Measurements from ENCODE around the gene FBL.
A peak's percentile ranks its signal among the peaks of the same experiment; 100 is the strongest.

Gene FBL

DNA sequence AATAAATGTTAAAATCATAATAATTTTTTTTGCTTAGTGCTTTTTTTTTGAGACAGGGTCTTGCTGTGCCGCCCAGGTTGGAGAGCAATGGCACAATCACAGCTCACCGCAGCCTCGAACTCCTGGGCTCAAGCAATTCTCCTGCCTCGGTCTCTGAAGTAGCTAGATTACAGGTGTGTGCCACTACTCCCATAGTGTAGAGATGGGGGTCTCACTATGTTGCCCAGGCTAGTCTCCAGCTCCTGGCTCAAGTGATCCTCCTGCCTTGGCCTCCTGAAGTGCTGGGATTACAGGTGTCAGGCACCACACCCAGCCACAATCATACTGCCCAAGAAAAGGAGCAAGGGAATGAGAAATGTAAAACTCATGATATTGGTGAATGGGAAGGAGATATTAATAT, 5.1 kb downstream of the FBL start:
- DNase-seq = no peak

DNA sequence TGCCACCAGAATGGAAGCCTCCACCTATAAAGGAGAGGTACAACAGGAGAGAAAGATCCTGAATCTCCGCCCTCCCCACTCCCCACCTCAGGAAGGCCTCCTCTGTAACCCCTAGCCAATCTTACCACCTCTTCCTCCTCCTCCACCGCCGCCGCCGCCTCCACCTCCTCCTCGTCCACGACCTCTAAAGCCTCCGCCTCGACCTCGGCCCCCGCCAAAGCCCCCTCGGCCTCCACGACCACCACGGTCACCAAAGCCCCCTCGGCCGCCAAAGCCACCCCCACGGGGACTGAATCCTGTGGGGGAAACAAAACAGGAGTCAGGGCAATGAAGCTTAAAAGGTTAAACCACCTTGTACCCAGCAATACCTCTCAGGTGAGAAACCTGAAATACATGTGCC, 5.7 kb downstream of the FBL start:
- DNase-seq = no peak

DNA sequence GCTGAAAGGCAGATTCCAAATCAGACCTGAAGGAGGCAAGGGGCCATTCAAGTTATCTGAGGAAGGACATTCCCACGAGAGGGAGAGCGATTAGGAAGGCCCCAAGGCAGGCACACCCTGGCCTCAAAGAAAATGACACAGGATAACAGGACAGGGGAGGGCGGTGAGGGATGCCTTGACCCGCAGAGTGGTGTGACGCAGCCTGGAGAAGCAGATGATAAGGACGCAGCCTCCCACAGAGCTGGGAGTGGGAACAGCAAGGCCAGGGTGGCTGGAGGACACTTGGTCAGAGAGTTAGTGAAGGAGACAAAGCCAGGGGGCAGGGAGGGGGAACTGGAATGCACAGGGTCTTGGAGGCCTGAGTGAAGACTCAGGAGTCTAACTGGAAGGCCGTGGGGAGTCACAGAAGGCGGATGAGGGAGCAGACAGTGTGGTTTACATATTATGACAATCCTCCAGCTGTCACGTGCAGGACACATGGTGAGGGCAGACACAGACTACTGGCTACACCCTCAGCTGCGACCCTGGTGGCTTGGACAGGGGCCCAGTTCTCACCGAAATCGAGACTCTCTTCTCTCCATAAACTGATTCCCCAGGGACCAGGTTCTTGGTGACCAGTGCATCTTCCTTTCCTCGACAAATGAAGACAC, 6.4 kb downstream of the FBL start:
- DNase-seq = no peak

DNA sequence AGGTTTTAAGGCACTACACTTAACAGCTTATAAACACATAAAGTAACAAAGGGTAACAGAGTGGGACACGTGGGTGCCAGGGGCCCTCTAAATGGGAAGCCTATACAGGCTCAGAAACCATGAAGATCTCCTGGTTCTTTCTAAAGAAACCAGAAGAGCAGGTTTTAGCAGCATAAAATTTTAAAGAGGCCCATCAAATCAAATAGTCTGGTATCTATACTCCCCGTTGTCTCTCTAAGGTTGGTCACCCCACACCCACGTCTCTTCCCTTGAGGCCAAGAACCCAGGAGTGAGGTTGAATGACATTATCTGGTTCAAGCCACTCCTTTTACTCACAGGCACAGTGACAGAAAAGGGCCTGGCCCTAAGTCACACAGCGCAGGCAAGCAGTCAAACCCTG, 7.6 kb downstream of the FBL start:
- no peak for DNase-seq

DNA sequence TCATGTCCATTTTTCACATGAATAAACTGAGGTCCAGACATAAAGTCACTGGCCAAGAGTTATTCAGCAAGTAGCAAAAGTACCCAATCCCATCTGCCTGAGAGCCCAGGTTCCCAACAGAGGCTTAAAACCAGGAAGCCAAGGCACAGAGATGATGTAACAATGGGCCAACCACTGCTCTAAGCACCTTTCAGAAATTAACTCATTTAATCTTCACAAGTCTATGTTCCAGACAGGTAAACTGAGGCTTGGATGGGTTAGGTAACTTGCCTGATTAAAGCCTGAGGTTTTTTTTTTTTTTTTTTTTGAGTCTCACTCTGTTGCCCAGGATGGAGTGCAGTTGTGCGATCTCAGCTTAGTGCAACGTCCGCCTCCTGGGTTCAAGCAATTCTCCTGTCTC, 8.2 kb downstream of the FBL start:
- no peak for DNase-seq

DNA sequence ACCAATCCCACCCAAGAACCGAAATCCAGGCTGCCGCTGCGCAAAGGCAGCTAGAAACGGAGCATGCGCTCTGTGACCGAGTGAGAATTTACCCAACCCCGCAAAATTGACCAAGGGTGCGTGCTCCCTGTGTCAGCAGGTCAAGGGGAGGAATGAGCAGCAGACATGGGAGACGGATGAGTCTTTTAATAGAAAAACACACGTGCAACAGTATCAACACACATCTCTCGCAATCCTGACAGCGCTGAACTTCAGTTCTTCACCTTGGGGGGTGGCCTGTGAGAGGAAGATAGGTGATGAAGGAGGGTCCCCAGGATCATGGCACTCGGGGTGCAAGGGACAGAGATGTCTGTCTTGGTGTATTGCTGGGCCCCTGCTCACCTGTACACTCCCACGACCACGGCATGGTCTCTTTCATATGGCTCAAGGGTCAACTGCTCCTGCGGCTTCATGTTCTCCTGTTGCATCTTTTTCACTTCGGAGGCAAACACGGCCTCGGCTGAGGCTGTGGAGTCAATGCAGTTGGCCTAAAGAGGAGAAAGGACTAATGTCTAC, 11.8 kb downstream of the FBL start:
- DNase-seq = no peak

DNA sequence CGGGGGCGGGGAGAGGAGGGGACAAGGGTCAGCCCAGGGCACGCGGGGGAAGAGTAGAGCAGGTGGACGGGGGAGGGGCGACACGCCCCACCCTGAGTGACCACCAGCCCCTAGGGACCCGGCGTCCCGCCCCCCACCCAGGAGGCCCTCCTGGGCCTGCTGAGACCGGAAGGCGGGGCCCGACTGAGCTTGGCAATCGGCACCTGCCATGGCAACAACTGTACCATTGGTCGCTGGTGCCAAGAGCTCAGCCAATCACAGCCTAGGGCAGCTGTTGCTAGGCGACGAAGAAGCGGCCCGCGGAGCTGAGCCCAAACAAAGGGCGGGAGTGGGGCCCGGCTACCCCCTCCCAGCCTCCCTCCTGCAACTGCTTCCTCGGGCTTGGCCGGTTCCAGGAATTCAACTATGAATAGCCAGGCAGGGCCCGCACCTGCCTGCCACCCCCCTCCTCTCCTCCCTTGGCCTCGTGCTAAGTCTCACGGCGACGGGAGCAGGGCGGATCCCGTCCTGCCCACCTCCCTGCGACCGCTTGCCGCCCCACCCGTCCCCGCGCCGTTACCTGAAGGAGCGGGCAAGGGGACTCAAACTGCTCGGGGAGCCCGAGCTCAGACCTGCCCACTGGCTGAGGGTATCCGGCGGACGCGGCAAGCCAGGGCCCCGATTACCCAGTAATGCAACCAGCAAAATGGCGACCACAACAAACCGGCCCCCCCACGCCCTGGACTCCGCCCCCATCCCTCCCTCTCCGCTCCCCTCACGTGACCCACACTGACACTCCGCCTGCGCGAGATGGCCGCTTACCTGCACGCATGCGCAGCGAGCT, 12.5 kb downstream of the FBL start, which contains the start of gene DYRK1B:
TSS of gene DYRK1B (minus strand) at position 699 of the 823 bp plus-strand sequence. CDS start 2,295 bp downstream, outside the sequence.
- peak; percentile 88 for DNase-seq

DNA sequence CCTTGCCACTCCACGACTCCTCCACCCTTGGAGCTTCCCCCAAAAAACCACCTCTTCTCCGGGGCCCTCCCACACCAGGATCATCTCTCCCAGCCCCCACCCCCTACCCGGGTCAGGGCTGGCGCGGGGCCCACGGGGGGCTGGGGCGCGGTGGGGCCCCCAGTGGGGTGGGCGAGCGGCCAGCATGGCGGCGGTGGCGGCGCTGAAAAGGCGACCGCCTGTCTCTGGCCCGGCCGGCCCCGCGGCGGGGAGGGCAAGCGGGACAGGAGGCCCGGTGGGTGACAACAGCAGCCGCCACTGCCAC, 13.1 kb downstream of the FBL start:
- DNase-seq = no peak

DNA sequence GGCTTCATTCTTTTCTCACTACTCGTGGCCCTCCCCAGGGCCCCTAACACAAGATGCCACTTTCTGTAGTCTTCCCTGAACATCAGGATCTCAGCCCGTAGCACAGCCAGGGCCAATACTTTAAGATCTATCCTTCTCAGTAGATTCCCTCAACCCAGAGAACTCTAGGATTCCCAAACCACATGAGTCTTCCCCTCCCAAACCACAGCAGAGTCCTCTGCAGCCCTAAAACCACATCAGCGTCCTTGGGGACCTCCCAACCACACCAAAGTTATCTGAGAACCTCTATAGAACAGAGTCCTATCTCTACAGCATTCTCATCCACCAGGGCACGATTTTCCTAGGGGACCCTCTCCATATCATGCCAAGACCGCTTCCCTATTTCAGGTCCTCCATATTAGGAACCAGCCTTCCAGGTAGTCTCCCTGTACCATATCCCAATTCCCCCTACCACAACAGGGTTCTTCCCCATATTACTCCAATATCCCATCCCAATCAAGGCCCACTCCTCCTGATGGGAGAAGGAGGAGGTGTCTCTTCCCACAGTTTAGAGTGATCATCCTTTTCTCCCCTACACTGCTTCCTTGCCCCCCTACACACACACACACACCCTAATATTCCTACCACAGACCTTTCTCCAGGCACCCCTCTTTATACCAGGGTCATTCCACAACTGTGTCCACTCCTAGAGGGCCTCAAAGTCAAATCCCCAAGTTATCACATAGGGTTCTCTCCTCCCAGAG, 13.7 kb downstream of the FBL start:
- no peak for DNase-seq

DNA sequence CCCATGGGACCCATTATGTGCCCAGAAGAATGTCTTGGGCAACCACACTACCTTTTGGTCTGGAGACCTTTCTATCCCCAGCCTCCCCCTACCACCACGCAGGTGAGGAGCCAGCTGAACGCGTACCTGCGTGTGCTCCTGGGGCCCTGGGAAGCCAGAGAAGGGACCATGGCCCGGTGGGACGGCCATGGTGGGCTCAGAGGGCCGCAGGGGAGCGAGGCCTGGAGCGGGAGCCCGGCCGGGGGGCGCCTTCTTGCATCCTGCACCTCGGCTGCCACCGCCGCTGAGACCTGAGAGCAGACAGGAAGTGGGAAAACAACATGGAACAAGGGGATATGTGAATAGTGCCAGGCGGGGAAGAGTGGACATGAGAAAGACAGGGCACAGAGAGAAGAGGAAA, 14.5 kb downstream of the FBL start:
- no peak for DNase-seq

DNA sequence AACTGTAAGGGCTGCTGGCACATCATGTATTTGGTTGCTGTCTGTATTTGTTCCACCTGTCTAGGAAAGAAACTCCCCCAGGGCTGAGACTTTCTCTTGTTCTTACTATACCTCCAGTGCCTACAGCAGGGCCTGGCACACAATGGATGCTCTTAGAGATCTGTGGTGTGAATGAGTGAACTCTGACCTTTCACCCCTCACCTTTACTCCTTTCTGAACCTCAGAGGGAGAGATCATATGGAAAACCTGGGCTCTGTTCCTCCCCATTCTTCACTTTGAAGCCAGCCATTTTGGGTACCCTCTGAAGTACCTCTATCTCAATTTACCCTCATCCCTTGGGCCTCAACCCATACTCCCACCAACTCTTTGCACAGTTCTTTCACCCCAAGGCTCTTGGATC, 15.3 kb downstream of the FBL start:
- DNase-seq = no peak

DNA sequence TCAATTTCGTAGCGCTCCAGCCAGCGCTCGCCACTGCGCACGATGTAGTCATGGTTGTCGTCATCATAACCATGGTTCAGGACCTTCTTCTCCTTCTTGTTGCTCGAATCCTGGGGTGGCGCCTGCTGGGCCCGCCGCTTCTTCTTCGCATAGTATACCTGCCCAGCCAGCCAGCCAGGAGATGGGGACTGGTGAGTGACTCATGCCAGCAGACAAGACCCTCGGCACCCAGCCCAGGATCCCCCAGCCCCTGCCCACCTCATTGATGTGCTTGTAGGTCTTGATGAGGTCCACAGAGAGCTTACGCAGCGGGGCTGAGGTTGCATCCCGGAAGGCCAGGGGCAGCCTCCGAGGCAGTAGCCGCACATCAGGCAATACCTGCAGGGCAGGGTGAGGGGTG, 15.8 kb downstream of the FBL start:
- DNase-seq = no peak

DNA sequence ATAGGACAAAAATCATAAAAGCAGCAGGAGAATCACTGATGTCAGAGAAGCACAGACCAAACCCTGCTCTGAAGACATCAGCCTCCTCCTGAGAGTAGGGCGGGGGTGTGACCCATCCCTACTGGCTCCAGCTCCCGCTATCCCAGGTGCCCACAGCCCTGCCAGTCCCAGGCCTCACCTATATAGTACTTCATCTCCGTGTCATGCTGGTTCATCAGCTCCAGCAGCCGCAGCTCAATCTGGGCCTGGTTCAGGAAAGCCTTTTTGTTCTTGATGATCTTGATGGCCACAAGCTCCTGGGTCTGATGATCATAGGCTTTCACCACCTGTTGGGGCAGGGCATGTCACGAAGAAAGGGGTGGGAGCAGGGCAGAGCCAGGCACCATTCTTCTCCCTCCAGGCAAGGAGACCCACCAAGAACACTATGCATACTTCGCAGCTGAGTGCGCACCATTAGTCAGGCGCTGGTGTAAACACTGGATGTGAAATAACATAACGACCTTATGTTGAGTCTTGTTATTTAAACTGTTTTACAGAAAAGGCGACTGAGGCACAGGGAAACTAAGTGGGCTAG, 16.4 kb downstream of the FBL start:
- DNase-seq = no peak

DNA sequence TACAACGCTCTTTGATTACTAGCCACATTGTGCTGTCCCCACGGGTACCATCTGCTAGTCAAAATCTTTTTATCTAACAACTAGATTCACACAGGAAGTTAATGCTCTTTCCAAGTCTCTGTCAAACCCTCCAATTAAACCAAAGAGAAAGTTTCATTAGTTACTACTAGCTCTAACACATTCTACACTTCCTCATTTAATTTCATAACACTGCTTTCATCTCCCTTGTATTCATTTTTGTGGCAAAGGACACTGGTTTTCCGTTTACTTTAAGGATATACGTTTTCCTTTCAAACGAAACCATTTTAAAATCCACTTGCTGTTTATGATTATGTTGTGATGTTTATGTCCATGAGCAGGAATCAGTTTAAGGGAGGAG, 17.5 kb downstream of the FBL start:
- DNase-seq = no peak

DNA sequence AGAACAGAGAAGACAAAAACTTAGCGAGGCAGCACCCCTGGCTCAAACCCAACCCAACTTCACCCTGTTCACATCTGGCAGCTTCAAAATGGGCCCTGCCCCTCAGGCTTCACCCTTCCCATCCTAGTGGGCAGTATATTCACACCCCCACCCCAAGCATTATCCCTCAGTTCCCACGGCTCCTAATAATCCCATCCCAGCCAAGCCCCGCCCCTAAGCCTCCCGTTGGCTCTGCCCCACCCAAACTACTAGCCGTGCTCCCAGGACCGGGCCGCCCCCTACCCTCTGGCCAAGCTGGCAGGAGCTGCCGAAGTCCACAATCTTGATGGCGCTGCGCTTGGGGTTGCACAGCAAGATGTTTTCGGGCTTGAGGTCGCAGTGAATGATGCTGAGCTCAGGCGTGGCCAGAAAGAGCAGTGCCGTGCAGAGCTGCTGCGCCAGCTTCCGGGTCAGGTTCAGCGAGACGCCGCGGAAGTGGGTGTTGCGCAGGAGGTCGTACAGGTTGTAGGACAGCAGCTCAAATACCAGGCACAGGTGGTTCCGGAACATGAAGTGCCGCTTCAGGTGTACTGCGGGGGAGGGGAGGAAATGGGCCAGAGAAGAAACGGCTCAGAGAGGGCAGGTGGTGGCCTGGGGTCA, 18.0 kb downstream of the FBL start:
- no peak for DNase-seq

DNA sequence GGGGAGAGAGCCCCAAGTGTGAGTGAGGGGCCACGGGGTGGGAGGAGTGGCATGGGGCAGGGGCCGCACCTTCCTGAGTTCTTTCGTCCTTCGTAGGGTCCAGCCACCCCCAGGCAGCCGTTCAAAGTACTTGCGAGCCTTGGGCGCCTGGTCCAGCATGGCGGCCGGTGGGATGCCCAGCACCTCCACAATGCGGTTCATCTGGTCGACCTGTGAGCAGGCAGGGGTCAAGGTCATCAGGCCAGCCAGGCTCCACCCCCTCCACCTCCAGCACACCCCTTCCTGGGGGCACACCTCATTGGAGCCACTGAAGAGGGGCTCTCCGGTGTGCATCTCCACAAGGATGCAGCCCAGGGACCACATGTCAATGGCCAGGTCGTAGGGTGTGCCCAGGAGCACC, 19.0 kb downstream of the FBL start:
- DNase-seq = no peak

DNA sequence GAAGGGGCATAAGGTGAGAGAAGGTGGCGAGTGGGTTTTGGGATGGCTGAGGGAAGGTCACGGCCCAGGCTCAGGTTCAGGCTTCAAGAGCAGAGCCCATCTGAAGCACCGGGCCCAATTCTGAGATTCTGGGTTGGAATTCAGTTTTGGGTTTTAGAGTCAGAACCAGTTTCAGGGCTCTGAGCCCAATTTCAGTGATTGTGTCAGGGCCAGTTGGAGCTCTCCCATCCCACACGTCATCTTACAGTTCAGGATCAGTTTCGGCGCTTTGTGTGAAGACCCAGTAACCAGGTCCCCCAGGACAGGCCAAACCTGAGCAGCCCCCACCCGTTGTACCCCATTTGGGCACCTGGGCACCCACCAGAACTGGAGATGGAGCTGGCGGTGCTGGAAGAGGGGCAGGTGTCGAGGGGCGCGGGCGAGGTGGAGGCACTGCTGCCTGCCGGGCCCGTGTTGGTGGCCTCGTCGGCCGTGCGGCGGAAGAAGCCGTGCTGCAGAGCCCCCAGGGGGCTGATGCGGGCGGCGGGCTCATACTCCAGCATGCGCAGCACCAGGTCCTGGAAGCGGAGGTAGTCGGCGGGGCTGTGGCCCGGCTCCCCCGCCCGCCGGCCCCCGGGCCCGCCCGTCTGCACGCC, 19.8 kb downstream of the FBL start:
- no peak for DNase-seq

DNA sequence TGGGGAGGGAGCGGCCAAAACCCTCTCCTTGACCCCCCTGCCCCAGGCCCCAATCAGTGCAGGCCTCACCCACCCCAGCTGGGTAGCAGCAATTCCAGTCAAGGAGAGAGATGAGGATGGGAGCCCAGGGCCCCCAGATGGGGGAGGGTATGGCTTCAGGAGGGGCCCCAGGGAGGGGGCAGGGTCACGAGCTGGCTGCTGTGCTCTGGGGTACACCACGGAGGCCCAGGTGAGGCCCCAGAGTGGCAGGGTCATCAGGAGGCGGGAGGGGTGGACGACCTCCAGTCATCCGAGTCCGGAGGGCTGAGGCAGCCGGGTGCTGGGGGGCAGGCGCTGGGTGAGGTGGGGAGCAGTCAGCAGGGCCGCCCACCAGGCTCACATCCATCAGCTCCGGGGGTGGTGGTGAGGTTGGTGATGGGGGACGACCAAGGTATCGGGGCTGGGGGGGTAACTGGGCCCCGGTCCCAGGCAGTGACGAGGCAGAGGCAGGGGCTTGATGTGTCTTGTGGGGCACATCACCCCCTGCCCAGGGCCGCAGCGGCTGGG, 20.6 kb downstream of the FBL start:
- no peak for DNase-seq

DNA sequence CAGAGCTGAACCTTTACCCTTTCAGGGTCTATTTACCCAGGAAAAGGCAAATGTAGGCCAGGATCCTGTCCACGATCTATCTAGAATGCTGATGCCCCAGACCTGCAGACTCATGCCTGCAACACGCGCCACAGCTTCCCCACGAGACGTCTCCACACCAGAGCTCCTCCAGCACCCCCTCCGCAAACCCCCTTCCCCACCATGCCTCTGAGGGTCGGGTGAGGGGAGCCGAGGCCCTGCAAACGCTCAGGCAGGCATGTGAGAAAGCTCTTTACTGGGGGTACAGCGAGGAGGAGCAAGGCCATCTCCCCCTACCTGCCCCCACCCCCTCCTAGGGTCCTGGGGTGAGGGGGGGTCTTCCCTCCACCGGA, 21.1 kb downstream of the FBL start:
- no peak for DNase-seq

DNA sequence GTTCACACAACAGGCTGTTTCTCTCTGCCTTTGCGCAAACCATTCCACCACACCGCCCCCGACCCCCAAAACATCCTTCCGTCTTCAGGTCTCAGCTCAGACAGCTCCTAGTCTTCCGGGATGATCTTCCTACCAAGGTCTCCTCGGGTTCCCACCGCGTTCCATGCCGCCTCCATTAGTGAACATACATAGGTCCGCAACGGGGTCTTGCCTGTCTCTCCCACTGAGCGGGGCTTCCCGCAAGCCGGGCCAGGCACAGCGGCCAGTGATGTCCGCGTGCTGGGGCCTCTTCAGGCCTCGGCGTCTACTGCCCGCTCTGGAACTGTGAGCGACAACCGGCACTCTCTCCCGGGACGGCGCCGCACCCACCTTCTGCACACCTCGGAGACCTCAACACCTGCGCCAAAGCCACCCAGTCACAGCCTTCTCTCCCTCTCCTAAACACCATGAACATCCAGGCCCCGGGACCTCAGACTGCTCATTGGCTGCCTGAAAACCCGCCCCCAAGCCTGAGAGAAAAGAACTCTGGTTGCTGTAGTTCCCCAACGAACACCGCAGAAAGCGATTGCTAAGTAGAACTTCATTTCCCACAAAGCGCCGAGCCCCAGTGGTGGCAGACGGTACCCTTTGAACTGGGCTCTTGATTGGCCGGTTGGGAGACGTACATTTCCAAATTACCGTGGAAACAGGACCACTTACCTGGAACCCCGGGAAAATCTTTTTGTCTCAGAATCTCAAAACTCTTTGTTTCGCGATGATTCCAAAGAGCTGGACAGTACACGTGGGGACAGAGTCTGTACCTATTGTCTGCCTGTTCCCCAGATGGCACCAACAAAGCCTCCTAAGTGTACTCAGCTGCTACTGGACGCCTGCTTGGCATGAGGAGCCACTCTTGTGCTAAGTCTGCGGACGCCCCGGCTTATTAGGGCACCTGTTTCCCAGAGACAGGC, 21.8 kb downstream of the FBL start:
- peak; percentile 87 for DNase-seq

DNA sequence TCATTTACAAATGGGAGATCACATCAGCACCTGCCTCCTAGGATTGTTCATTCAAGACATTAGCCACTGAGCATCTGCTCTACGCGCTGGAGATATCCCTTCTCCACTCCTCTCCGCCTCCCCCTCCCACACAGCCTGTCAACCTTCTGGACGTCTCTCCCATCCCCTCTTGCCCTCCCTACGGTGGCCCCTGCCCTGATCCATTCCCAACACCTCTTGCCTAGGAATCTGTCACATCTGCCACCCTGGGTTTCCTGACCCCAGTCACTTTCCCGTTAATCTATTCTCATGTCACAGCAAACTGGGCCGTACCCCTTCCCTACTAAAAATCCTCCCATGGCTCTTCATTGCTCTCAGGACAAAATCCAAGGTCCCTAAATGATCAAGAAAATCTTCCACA, 22.5 kb downstream of the FBL start:
- DNase-seq = no peak
